HG03565 (cell line): Measurements from ENCODE around the gene ANKRD62.
"Not testable (repeated sequence)": the region's sequence is repeated elsewhere in the genome, so short reads cannot be mapped to it uniquely, and the experiment has no call there.

Experiments
- ATAC-seq: cut with Tn5 transposase; IDR thresholded peaks from one replicate; pipeline ENCODE4 v1.9.1; 2021; ENCODE audit warnings: mild to moderate bottlenecking, moderate library complexity; ENCODE audit not compliant: unreplicated experiment

The ANKRD62 gene

DNA sequence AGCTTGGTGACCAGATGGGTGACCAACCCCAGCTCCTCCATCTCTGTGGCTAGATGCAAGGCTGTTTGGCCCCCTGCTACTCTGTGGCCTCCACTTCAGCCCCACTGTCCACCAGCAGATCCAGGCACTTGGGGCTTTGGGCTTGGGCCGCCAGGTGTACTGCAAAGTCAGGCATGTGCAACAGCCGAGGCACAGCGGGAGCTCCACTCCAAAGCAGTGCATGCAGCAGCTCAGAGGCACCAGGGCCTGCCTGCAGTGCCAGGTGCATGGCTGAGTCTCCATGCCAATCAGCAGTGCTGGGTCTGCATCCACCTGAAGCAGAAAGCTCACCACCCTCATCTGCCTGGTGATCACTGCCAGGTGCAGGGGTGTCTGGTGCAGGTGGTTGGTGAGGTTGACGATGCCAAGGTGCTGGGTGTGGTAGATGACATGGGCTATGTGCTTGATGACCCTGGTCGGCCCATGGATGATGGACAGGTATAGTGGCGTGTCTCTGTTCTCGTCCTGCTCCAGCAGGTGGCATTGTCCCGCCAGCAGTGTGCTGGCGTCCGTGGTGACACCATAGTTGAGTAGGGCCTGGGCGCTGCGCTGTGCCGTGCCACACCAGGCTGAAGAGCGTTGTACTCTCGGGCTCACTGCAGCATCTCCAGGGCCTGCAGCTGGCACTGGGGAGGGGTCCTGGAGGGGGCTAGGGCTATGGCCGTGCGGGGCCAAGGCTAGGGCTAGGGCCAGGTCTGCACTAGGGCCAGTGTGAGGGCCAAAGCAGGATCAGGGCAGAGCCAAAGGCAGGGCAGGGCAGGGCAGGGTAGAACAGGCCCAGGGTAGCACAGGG lies 1.0 kb upstream of the ANKRD62 start:
- no peak for ATAC-seq

DNA sequence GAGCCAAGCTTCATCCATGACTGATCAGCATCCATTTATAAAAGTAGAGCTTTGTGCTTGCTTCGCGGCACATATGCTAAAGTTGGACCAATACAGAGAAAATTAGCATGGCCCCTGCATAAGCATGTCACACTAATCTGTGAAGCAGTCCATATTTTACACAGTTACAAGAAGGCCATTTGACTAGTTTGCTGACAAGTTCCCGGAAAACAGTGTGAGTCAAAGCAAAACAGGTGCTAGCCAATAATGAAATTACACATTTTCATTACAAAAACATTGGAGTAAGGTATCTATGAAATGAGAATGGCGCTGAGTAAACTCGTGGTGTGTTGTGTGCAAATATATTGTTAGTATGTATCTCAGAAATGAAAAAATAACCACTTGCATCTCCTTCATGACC lies 4.7 kb downstream of the ANKRD62 start:
- no peak for ATAC-seq

DNA sequence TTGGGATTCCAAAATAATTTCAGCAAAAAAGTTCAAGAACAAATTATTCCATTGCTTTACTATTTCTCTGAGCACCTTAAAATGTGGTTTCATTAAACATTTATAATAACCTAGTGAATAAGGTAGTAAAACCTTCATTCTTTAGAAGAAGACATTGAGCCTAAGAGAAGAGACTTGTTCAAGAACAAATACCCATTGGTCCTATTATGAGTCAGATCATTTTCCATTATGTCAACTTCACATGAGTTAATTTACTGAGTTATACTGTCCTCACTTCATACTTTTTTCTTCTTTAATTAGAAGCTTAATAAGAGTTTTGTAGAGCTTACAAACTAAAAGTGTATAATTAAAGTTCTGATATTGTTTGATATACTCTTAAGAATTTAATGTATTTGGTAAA lies 5.5 kb downstream of the ANKRD62 start:
- no peak for ATAC-seq

DNA sequence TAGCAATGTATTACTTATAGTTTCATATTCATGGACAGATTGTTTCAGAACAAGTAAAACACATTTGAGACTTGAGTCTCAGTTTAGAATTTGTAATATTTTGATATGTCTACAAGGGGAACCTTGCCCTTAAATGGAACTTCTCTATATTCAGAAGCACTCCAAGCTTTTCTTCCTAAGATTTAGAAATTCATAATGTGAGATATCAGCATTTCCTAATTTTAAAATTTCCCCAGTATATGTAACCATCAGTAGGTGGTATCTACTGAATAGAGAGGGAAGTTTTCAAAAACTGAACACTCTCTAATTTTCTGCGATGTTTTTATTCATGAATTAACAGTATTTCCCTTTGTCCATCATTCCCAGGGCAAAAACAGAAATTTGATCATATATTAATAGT lies 7.6 kb downstream of the ANKRD62 start:
- no peak for ATAC-seq

DNA sequence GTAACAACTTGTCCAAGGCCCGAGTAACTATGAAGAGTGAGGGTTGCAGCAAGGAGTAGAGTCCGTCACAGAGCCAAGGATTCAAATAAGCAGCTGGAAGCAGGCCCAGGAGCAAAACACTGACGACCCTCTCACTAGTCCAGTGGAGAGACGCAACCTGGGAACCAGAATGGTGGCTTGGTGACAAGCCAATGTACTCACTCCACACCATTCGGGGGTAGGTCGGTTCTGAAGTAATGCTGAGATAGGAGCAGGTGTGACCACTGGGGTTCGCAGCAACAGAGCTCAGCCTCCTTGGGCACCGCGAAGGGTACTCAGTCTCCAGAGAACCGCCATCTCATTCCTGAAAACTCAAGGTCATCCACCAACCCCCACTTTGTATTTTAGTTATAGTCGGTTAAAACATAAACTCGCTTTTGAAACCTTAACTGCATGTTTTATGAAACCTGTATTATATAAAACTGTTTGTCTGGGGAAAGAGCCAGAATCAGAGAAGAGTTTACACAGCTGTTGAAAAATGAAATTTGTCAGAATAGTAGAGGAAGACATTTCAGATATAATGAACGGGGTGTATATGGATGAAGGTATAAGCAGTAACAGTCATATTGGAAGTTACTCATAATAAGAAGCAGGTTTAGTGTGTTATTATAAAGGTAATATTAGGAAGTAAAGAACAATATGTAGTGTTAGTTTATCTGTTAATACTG lies 8.6 kb downstream of the ANKRD62 start:
- no peak for ATAC-seq

DNA sequence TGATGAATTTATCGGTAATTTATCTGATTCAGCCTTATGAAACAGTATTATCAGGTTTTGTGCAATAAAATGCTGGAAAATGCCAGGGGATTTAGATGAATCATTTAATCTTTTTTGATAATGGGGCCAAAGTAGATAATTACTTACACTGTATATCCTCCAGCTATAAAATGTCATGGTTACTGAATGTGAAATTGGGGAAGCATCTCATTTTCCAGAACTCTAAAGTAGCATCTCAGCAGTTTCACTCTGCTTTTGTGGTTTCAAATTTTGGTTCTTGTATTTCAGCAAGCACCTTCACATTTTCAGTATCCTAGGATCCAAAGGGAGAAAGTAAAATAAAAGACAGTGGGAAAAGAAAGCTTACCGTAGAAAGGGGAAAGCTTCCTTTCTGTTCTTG lies 12.8 kb downstream of the ANKRD62 start:
- ATAC-seq, result no peak

DNA sequence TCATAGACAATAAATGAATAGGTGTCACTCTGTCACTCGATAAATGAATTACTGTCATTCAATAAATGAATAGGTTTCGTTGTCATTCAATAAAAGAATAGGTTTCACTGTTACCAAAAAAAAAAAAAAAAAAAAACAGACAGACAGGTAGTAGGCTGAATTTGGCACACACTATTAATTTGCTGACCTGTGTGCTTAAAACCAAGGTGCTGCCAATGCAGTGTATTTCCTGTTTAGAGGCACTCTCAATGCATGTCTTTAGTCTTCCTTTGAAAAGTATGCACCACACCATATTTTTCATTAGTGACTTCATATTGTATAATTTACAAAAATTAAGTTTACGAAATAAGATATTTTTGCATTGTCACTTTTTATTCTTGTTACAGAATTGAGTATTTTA lies 16.2 kb downstream of the ANKRD62 start:
- no peak for ATAC-seq

DNA sequence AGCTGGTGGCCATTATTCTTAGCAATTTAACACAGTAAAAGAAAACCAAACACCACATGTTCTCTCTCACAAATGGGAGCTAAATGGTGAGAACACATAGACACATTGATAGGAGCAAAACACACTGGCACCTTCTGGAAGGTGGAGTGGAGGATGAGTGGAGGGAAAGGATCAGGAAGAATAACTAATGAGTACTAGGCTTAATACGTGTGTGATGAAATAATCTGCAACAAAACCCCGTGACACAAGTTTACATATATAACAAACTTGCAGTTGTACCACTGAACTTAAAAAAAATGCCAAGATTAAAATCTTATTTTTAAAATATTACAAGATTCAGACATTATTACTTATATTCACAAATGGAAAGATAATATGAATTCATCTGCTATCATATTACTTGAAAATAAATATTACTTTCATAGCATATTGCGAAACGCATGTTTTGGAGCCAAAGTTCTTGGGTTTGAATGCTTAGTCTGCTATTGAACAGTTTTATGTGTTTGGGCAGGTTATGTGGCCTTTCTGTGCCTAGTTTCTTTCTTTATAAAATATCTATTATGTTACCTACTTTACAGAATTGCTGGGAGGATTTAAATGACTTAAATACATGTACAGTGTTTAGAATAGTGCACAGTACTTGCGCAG lies 20.5 kb downstream of the ANKRD62 start:
- ATAC-seq, result no peak

DNA sequence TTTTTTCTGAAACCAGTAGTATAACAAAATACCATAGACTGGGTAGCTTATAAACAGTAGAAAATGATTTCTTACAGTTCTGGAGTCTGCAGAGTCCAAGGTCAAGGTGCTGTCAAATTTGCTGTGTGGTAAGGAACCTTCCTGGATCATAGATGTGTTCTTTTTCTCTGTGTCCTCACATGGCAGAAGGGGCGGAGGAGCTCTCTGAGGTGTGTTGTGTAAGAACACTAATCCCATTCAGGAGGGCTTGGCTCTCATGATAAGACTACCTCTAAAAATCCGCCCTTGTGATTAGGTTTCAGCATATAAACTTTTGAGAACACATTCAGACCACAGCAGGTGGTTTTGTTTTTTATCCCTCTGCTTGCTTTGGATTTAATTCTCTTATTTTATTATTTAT lies 25.7 kb downstream of the ANKRD62 start:
- no peak for ATAC-seq

DNA sequence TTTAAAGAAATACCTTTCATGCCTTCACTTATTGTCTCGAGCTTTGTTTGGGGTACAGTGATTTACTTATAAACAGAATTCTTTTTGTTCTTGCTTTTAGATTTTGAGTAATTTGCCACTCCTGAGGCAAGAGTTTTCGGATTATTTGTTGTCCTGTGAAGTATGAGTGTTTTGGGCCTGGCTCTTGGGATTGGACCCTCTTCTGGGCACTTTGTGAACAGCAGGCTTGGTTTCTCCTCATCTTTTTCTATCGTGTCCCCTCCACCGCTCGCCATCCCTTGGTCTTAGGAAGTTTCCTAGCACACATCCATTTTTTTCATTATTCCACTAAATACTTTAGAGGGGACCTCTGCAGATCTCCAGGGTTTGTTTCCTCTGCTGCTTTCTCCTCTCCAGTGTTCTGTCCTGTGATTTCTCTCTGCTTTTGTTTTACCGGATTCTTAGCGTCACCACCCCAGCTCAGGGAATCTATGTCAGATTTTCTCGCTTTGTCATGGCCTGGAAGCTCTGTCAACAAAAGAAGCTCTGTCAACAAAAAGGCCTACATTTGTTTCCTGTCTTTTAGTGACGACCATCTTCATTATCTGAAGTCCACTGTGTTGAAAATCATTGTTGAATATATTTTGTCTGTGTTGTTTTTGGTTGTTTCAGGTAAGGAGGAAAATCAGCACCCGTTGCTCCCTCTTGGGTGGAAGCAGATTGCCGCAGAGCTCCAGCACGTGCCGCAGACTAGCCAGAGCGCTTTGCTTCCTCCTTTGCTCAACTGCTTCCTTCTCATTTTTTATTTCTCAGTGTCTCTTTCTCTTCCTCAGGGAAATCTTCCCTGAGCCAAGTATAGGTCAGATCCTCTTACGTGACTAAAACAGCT lies 27.8 kb downstream of the ANKRD62 start:
- ATAC-seq, result no peak

DNA sequence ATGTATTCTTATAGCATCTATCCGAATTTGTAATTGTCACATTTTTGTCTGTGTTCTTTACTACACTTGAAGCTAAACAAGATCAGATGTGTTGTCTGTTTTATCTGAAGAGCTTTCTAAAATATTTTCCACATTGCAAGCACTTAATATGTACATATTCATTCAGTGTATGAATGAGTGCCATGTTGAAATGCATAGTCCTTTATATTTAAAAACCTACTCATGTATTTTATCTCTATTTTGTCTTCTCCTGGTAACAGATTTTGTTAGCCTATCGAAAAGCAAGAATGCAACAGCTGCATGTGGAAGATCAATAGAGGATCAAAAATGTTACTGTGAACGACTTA lies 28.4 kb downstream of the ANKRD62 start:
- ATAC-seq, result not testable (repeated sequence)

DNA sequence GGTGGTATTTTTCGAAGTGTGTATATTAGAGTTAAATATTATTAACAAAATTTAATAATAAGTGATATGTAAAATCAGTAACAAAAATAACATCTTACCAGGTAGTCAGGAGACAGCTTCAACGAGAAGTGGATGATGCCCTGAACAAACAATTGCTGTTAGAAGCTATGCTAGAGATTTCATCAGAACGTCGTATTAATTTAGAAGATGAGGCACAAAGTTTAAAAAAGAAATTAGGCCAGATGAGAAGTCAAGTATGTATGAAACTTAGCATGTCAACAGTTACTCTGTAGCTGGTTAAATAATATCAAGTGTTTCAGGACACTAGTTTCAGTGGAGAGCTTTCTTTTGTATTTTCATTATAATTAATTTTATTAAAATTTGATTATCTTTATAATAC lies 34.0 kb downstream of the ANKRD62 start:
- ATAC-seq, result not testable (repeated sequence)

DNA sequence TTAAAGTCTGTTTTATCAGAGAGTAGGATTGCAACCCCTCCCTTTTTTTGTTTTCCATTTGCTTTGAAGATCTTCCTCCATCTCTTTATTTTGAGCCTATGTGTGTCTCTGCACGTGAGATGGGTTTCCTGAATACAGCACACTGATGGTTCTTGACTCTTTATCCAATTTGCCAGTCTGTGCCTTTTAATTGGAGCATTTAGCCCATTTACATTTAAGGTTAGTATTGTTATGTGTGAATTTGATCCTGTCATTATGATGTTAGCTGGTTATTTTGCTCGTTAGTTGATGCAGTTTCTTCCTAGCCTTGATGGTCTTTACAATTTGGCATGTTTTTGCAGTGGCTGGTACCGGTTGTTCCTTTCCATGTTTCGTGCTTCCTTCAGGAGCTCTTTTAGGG lies 45.2 kb downstream of the ANKRD62 start:
- not testable (repeated sequence) for ATAC-seq

DNA sequence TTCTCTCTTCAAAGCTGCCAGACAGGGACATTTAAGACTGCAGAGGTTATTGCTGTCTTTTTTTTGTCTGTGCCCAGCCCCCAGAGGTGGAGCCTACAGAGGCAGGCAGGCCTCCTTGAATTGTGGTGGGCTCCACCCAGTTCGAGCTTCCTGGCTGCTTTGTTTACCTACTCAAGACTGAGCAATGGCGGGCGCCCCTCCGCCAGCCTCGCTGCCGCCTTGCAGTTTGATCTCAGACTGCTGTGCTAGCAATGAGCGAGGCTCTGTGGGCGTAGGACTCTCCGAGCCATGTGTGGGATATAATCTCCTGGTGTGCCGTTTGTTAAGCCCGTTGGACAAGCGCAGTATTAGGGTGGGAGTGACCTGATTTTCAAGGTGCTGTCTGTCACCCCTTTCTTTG lies 47.2 kb downstream of the ANKRD62 start:
- ATAC-seq, result not testable (repeated sequence)

DNA sequence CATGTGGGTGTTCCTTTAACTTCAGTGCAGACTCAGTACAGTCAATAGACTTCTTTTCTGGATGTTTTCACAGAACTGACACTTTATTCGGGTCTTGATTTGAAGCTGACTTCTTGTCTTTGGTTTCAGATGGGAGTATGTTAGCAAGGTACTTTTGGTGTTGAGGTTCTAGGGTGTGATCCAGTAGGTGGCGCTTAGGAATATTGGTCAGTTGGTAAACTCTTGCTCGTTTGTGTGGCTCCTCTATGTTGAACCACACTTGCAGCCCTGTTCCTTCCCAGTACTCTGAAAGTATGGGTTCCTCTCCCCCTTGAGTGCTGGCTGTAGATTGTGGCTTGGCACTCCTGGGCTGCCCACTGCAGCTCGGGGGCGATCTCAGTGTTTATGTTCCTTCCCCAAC lies 48.1 kb downstream of the ANKRD62 start:
- not testable (repeated sequence) for ATAC-seq

DNA sequence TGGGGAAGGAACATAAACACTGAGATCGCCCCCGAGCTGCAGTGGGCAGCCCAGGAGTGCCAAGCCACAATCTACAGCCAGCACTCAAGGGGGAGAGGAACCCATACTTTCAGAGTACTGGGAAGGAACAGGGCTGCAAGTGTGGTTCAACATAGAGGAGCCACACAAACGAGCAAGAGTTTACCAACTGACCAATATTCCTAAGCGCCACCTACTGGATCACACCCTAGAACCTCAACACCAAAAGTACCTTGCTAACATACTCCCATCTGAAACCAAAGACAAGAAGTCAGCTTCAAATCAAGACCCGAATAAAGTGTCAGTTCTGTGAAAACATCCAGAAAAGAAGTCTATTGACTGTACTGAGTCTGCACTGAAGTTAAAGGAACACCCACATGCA lies 55.8 kb downstream of the ANKRD62 start:
- not testable (repeated sequence) for ATAC-seq

DNA sequence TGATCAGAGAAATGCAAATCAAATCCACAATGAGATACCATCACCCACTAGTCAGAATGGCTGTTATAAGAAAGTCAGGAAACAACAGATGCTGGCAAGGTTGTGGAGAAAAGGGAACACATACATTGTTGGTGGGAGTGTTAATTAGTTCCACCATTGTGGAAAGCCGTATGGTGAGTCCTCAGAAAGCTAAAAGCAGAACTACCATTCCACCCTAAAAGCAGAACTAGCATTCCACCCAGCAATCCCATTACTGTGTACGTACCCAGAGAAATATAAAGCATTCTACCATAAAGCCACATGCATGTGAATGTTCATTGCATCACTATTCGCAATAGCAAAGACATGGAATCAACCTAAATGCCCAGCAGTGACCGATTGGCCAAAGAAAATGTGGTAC lies 60.7 kb downstream of the ANKRD62 start:
- ATAC-seq, result no peak

DNA sequence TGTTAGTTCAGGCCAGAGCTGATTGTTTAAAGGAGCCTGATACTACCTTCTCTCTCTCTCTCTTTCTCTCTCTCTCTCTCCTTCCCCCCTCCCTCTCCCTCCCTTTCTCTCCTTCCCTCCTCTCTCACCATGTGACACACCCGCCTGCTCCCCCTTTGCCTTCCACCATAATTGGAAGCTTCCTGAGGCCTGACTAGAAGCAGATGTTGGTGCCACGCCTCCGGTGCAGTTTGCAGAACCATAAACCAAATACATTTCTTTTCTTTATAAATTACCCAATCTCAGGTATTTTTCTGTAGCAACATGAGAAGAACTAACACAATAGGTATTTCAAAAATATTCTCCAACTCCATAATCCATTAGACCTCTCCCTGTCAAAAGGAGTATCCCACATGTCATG lies 62.4 kb downstream of the ANKRD62 start:
- ATAC-seq, result no peak

DNA sequence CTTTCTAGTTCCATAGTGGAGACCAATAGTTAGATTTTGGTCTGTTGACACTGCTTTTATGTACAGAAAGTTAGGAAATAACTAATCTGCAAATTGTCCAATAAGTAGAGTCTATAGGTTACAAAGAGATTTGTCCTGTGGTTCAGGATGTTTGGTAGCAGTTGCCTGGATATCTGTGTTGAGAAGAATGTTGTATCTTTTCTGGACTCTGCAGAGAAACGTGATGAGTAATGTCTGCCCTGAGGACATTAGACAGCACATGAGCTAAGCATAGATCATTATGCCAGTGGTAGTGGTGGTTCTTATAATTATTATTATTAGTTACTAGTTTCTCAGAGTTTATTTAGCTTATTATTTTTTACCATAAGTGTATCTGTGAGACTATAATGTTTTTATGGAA lies 65.8 kb downstream of the ANKRD62 start:
- no peak for ATAC-seq

DNA sequence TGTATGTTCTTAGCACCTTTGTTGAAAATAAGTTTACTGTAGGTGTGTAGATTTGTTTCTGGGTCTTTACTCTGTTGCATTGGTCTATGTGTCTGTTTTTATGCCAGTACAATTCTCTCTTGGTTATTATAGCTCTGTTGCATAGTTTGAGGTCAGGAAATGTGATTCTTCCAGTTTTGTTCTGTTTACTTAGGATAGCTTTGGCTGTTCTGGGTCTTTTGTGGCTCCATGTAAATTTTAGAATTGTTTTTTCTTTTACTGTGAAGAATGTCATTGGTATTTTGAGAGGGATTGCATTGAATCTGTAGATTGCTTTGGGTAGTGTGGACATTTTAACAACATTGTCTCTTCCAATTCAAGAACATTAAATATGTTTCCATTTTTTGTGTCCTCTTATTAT lies 69.1 kb downstream of the ANKRD62 start:
- ATAC-seq, result no peak
